ENCODE measurements around the gene FYB1. TPM values are rescaled to one million over a fixed set of nuclear protein-coding genes. Genes with fewer than 3 reads are reported as not detected.

FYB1 gene
- total and polyA plus RNA-seq, 2 of the 8 experiments (the other 6 are each of a cell fraction or from before 2014, with no cell fraction given) = not detected

- H4K91ac ChIP-seq (replicated peaks; ENCODE audit: insufficient read length, low read length) = no peak overlapping the region
- no peak for DNase-seq (ENCODE audit: low read depth in 1 of 2, low spot score in 2 of 2)
- H3K56ac ChIP-seq (replicated peaks; ENCODE audit: insufficient read length, low read depth, low read length) = no peak overlapping the region
- no peak overlapping the region for H2BK15ac ChIP-seq (ENCODE audit: low read length)
- H3K79me1 ChIP-seq (ENCODE audit: low read depth, low read length) = no peaks in the 10 kb centered on the region
- H3K9me3 ChIP-seq (ENCODE audit: insufficient read depth in 2 of 2, low read depth in 1 of 2, low read length in 1 of 2) = no peaks in the 10 kb centered on the region
- no peak overlapping the region for H2AFZ ChIP-seq (ENCODE audit: low read length)
- H3K27me3 ChIP-seq (replicated peaks in 1 of 4; ENCODE audit: control insufficient read depth in 3 of 4, extremely low read depth in 1 of 4, insufficient read depth in 3 of 4, low read length in 3 of 4) = no peaks in the 10 kb centered on the region
- no peak overlapping the region for H3K27ac ChIP-seq (ENCODE audit: low read depth, low read length)
- H2BK20ac ChIP-seq (ENCODE audit: low read length) = no peak overlapping the region
- ChIA-PET POLR2A (ENCODE audit: partially characterized antibody) (no interaction called here), CTCF (ENCODE audit: partially characterized antibody) (interaction anchor here (2.1 kb wide), 1 partner anchor 43 kb away, joined by 7 read pairs; no protein-coding TSS in a partner anchor)
- no peak overlapping the region for H3K18ac ChIP-seq (ENCODE audit: extremely low read depth, low read length)
- H3K4me3 ChIP-seq (ENCODE audit: extremely low read depth in 1 of 4, insufficient read depth in 2 of 4, low read depth in 3 of 4, low read length in 4 of 4) = no peak overlapping the region
- H4K5ac ChIP-seq (ENCODE audit: insufficient read length, low read depth, low read length) = no peak overlapping the region
- H3K4me2 ChIP-seq (ENCODE audit: insufficient read depth in 1 of 2, low read depth in 2 of 2, low read length in 2 of 2) = no peak overlapping the region
- H4K8ac ChIP-seq (ENCODE audit: extremely low read depth, insufficient read depth, low read length) = no peak overlapping the region
- H2BK120ac ChIP-seq (replicated peaks; ENCODE audit: low read depth, low read length) = no peak overlapping the region
- H3K36me3 ChIP-seq (ENCODE audit: control insufficient read depth in 2 of 4, insufficient read depth in 4 of 4, low read length in 3 of 4) = no peaks in the 10 kb centered on the region
- no peaks in the 10 kb centered on the region for H3K4me1 ChIP-seq (replicated peaks in 1 of 4; ENCODE audit: control insufficient read depth in 3 of 4, insufficient read depth in 4 of 4, low read length in 3 of 4)
- FAIRE-seq = no peak
- H3K23me2 ChIP-seq (ENCODE audit: low read depth, low read length) = no peaks in the 10 kb centered on the region
- no peaks in the 10 kb centered on the region for H3K79me2 ChIP-seq (ENCODE audit: control insufficient read depth in 1 of 2, insufficient read depth in 2 of 2, low read length in 2 of 2)
- no peak overlapping the region for H3K4ac ChIP-seq (replicated peaks; ENCODE audit: insufficient read length, low read depth, low read length)
- H3K9ac ChIP-seq (replicated peaks in 1 of 4; ENCODE audit: extremely low read depth in 1 of 4, low read depth in 3 of 4, low read length in 3 of 4) = no peak overlapping the region
- no peak overlapping the region for H3K23ac ChIP-seq (ENCODE audit: insufficient read length)
- H2AK5ac ChIP-seq (ENCODE audit: low read depth, low read length) = no peak overlapping the region
- H3K14ac ChIP-seq (ENCODE audit: insufficient read length) = no peak overlapping the region
- no peak overlapping the region for H2BK12ac ChIP-seq (ENCODE audit: low read depth, low read length)
- H2BK5ac ChIP-seq (ENCODE audit: low read depth, low read length) = no peak overlapping the region
- H4K20me1 ChIP-seq (replicated peaks in 1 of 2; ENCODE audit: control insufficient read depth in 1 of 2, insufficient read depth in 2 of 2, low read length in 2 of 2) = no peaks in the 10 kb centered on the region
- TF ChIP-seq SIRT6 (IDR thresholded peaks at IDR 0.05; ENCODE audit: low read length) (no peak), E2F6 (IDR thresholded peaks at IDR 0.05) (no peak), GABPA (IDR thresholded peaks at IDR 0.05; ENCODE audit: borderline replicate concordance, insufficient read depth, low read length) (no peak), HDAC6 (IDR thresholded peaks at IDR 0.05; ENCODE audit: low read depth, low read length) (no peak), POLR2AphosphoS5 (IDR thresholded peaks at IDR 0.05; ENCODE audit: low read depth, low read length) (no peak), ATF2 (IDR thresholded peaks at IDR 0.05; ENCODE audit: low read length) (no peak), EP300 (IDR thresholded peaks at IDR 0.05; ENCODE audit: borderline replicate concordance in 1 of 2, low read depth in 2 of 2, low read length in 2 of 2) (no peak), JUND (IDR thresholded peaks at IDR 0.05; ENCODE audit: low read length) (no peak), CHD1 (IDR thresholded peaks at IDR 0.05; ENCODE audit: low read depth, low read length) (no peak), RBBP5 (IDR thresholded peaks at IDR 0.05; ENCODE audit: borderline replicate concordance, low read depth, low read length) (no peak), CBX5 (IDR thresholded peaks at IDR 0.05; ENCODE audit: low read depth, low read length) (no peak), SUZ12 (IDR thresholded peaks at IDR 0.05; ENCODE audit: low read length) (no peak), KDM5A (IDR thresholded peaks at IDR 0.05; ENCODE audit: low read length) (no peak)
Observed at GRCh38 chr5:39260095-39260494, 40.7 kb upstream of the FYB1 start.

Measured in H1 (cell line).